Urinary bladder (tissue), 4 donors: ENCODE results near the gene SETD1B. TPM values are rescaled to one million over a fixed set of nuclear protein-coding genes. Genes with fewer than 3 reads are reported as not detected.

Source experiments
- DNase-seq: peaks from one replicate; pipeline ENCODE4 v3.0.0-alpha.2; 2015; ENCODE audit errors: extremely low spot score
- H3K27ac ChIP-seq: one replicate; pipeline ENCODE4 v1.5.1; 2013; ENCODE audit warnings: low read depth, mild to moderate bottlenecking, moderate library complexity
- H3K36me3 ChIP-seq: one replicate; pipeline ENCODE4 v1.6.1; 2013; ENCODE audit warnings: mild to moderate bottlenecking, moderate library complexity; ENCODE audit not compliant: insufficient read depth
- H3K4me1 ChIP-seq: one replicate; pipeline ENCODE4 v1.6.1; 2013; ENCODE audit warnings: mild to moderate bottlenecking, moderate library complexity; ENCODE audit not compliant: insufficient read depth
- H3K4me3 ChIP-seq: one replicate; pipeline ENCODE4 v1.5.1; 2013; ENCODE audit warnings: low read depth, low read length
- WGBS: extraction: QIAGEN DNeasy Blood & Tissue Kit; methylation state at CpG from one replicate; pipeline ENCODE4 v1.1.7; 2013; 5-methylcytosine and 5-hydroxymethylcytosine counted together
- polyA plus RNA-seq: library from polyadenylated mRNA; stranded (reverse); fragments of 200-250 nt; gene quantifications from one replicate; pipeline ENCODE4 v1.2.3, GENCODE V29; 2013
- total RNA-seq: library from RNA; depleted of rRNA; stranded (reverse); fragments of >200 nt; gene quantifications from one replicate; pipeline ENCODE4 v1.2.3, GENCODE V29; 2014
- donor health status: healthy with polysubstance abuse.
- donor health status: healthy.

SETD1B gene
- total and polyA plus RNA-seq, 2 donors = 4.3 to 25.3 TPM

- no peak for DNase-seq
These were observed 755 bp downstream of the SETD1B start for GRCh38 chr12:121804417-121805111.

GRCh38 chr12:121805171-121806008 is 1.6 kb downstream of the SETD1B start:
- 2% methylated on average over 45 of the region's 45 CpGs for WGBS
- Histone ChIP-seq H3K4me3 (peak overlapping the region; percentile 97), H3K4me1 (peaks cover 2% of the 10 kb centered on the region), H3K27ac (peak overlapping the region; percentile 56), H3K36me3 (peaks cover 3% of the 10 kb centered on the region)
- DNase-seq = no peak

More at GRCh38 chr12:121804417-121805111, 755 bp downstream of the SETD1B start:
- H3K4me3 ChIP-seq = peak overlapping the region; percentile 97
- under 1% methylated on average over 63 of the region's 63 CpGs for WGBS
- peaks cover 3% of the 10 kb centered on the region for H3K36me3 ChIP-seq
- H3K4me1 ChIP-seq = peaks cover 2% of the 10 kb centered on the region
- H3K27ac ChIP-seq = peak overlapping the region; percentile 100

GRCh38 chr12:121806009-121806545 is 2.3 kb downstream of the SETD1B start:
- no peak for DNase-seq
- peaks cover 2% of the 10 kb centered on the region for H3K4me1 ChIP-seq

DNA sequence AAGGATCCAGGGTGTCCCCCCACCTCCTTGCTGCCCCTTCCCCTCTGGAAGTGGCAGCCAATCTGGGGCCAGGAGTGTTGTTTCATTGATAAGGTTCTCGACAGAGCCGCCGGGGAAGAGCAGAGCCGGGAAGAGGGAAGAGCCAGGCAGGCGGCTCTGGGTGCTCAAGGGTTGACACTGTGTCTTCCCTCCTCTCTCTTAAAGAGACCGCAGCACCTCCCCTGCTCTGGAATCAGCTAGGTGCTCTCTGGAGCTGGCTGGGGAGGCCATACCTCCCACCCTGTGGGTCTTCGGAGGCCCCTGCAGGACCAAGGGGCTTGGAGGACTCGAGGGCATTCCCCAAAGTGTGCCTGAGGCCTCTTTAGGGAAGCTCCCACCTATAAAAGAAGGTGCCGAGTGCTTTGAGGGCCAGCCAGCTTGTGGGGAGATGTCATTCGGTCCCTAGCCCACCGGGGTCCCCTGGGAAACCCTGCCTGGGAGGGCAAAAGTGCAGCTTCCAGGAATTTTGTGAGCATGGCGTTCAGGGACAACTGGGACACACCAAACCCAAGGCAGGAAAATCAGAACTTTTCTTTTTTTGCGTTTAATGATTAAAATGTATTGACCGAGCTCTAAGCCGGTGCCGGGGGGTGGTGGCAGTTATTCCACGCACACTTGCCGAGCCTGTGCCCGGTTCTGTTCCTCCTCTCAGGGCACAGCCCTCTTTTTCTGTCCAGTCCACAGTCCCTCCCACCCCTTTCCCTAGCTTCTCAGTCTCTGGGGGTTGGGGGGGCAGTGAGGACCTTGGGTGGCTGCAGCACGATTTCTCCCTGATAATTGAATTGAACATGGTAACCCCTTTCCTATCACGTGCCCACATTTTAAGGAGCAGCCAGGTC is 3.0 kb downstream of the SETD1B start:
- peak overlapping the region; percentile 97 for H3K4me3 ChIP-seq
- H3K36me3 ChIP-seq = peaks cover 3% of the 10 kb centered on the region
- H3K27ac ChIP-seq = peak overlapping the region; percentile 23
- peaks cover 2% of the 10 kb centered on the region for H3K4me1 ChIP-seq
- DNase-seq = no peak
- 34% methylated on average over 21 of the region's 21 CpGs for WGBS

More at GRCh38 chr12:121806009-121806545, 2.3 kb downstream of the SETD1B start:
- Histone ChIP-seq H3K4me3 (peak overlapping the region; percentile 97), H3K27ac (peak overlapping the region; percentile 23), H3K36me3 (peaks cover 3% of the 10 kb centered on the region)
- 5% methylated on average over 16 of the region's 16 CpGs for WGBS

GRCh38 chr12:121807642-121808347 is 4.0 kb downstream of the SETD1B start:
- H3K4me1 ChIP-seq = peaks cover 2% of the 10 kb centered on the region
- 84% methylated on average over 14 of the region's 14 CpGs for WGBS
- H3K4me3 ChIP-seq = no peak overlapping the region

GRCh38 chr12:121808623-121809022 is 4.8 kb downstream of the SETD1B start:
- peaks cover 3% of the 10 kb centered on the region for H3K36me3 ChIP-seq
- no peak overlapping the region for H3K27ac ChIP-seq
- 93% methylated on average over 8 of the region's 8 CpGs for WGBS
- DNase-seq = no peak
- H3K4me3 ChIP-seq = no peak overlapping the region
- peaks cover 2% of the 10 kb centered on the region for H3K4me1 ChIP-seq

More at GRCh38 chr12:121807642-121808347, 4.0 kb downstream of the SETD1B start:
- H3K27ac ChIP-seq = no peak overlapping the region
- H3K36me3 ChIP-seq = peaks cover 3% of the 10 kb centered on the region
- no peak for DNase-seq

DNA sequence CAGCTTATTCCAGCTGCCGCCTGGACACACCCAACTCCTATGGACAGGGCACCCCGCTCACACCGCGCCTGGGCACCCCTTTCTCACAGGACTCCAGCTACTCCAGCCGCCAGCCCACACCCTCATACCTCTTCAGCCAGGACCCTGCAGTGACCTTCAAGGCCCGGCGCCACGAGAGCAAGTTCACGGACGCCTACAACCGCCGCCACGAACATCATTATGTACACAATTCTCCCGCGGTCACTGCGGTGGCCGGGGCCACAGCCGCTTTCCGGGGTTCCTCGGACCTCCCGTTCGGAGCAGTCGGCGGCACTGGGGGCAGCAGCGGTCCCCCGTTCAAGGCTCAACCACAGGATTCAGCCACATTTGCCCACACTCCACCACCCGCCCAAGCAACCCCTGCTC is 5.9 kb downstream of the SETD1B start:
- no peak overlapping the region for H3K27ac ChIP-seq
- peaks cover 3% of the 10 kb centered on the region for H3K36me3 ChIP-seq
- 91% methylated on average over 27 of the region's 27 CpGs for WGBS
- H3K4me1 ChIP-seq = peaks cover 2% of the 10 kb centered on the region
- H3K4me3 ChIP-seq = no peak overlapping the region
- no peak for DNase-seq

GRCh38 chr12:121810234-121810817 is 6.5 kb downstream of the SETD1B start:
- no peak overlapping the region for H3K4me3 ChIP-seq
- DNase-seq = no peak
- H3K27ac ChIP-seq = no peak overlapping the region
- H3K36me3 ChIP-seq = peaks cover 3% of the 10 kb centered on the region
- WGBS = 75% methylated on average over 33 of the region's 33 CpGs
- peaks cover 2% of the 10 kb centered on the region for H3K4me1 ChIP-seq

DNA sequence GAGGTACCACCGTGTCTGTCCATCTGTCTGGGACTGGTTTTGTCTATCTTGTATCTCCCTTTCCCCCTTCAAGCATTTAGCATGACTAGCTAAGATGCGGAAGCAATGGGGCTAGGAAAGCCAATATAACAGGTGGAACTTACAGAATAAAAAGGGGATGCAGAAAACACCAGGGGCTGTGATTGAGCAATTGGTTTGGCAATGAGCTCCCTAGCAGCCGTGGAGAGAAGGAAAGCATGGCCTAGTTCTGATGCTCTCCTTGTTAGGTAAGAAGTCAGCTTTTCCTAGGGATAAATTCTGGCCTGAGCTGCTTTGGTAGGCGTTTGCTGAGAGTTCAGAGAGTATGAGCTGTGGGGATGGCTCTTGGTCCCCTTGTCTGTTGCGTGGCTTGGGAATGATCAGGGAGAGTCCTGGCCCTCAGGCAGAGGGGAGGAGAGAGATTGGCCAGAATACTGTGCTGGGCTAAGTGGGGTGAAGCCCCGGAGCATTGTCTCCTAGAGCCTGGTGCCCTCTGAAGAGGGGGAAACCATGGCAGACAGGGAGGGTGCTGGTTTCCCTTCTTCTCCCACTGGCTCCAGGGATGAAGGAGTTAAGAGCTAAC is 7.1 kb downstream of the SETD1B start:
- Histone ChIP-seq H3K36me3 (peaks cover 3% of the 10 kb centered on the region), H3K4me1 (peaks cover 2% of the 10 kb centered on the region), H3K4me3 (no peak overlapping the region), H3K27ac (no peak overlapping the region)
- WGBS = 58% methylated on average over 6 of the region's 6 CpGs
- DNase-seq = no peak

DNA sequence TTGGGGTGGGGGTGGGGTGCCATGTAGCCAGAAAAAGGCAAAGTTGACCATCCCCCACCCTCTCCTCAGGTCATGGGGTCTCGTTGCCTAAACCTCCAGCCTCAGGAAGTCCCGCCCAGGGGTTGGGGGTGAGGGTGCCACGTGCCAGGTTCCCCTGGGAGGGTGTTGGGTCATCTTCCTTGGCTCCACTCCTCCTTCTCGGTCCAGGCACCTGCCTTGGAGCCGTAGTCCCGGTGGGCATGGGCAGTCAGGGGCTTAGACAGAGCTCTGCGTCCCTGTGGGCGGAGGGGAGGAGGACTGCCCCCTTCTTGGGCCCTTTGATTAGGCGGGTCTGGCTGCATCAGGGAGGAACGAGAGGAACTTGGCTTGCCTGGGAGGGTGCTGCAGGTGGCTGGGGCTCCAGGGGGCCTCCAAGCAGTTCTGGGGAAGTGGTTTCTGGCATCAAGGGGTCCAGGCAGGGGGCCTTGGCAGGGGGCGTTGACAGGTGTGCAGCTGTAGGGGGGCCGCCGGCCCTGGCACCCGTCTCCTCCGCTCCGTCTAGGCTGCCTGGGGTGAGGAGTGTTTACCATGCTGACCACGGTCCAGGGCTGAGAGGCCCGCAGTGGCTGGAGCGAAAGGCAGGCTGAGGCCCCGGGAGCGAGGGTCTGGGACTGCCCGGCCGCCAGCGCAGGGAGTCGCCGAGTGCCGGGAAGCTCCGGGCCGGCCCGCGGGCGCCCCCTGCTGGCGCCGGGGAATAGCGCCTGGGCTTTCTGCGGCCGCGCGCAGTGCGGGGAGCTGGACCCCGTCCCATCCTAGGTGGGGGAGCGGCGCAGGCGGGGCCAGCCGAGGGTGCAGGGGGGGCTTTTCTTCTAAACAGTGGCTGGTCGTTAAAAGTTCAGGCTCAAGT is 7.9 kb downstream of the SETD1B start:
- peaks cover 2% of the 10 kb centered on the region for H3K4me1 ChIP-seq
- peaks cover 3% of the 10 kb centered on the region for H3K36me3 ChIP-seq
- 5% methylated on average over 46 of the region's 46 CpGs for WGBS
- DNase-seq = no peak
- H3K4me3 ChIP-seq = peak overlapping the region; percentile 46
- peak overlapping the region; percentile 41 for H3K27ac ChIP-seq

- 7% methylated on average over 26 of the region's 26 CpGs for WGBS
- Histone ChIP-seq H3K4me1 (no peaks in the 10 kb centered on the region), H3K36me3 (peaks cover 3% of the 10 kb centered on the region), H3K27ac (no peak overlapping the region), H3K4me3 (peak overlapping the region; percentile 46)
- no peak for DNase-seq
These were observed 8.6 kb downstream of the SETD1B start for GRCh38 chr12:121812320-121812871.
